Chondrocyte (in vitro differentiated cells): ENCODE results near the gene HEXIM1. TPM values are rescaled to one million over a fixed set of nuclear protein-coding genes. Genes with fewer than 3 reads are reported as not detected.

ENCODE experiments used
- DNase-seq: peaks from one replicate; pipeline ENCODE4 v3.0.0; 2021; ENCODE audit warnings: mixed read lengths, low spot score
- H3K27ac Mint-ChIP-seq: one replicate; pipeline ENCODE4 v1.8.0; 2021; ENCODE audit warnings: mild to moderate bottlenecking, moderate library complexity, mixed read lengths; ENCODE audit not compliant: unreplicated experiment
- H3K27me3 Mint-ChIP-seq: 2 replicates; pipeline ENCODE4 v1.8.0; 2021; ENCODE audit warnings: low read depth, mixed read lengths
- H3K36me3 Mint-ChIP-seq: 2 replicates; pipeline ENCODE4 v1.8.0; 2021; ENCODE audit warnings: low read depth, mixed read lengths
- H3K4me1 Mint-ChIP-seq: 2 replicates; pipeline ENCODE4 v1.8.0; 2021; ENCODE audit warnings: low read depth, mild to moderate bottlenecking, mixed read lengths
- H3K4me3 Mint-ChIP-seq: one replicate; pipeline ENCODE4 v1.8.0; 2021; ENCODE audit warnings: mild to moderate bottlenecking, moderate library complexity, mixed read lengths; ENCODE audit not compliant: unreplicated experiment
- H3K9me3 Mint-ChIP-seq: 2 replicates; pipeline ENCODE4 v1.8.0; 2021; ENCODE audit warnings: low read depth, mixed read lengths
- total RNA-seq: library from RNA; stranded (reverse); gene quantifications from 3 replicates; pipeline ENCODE4 v1.2.1, GENCODE V29; 2021
- TF ChIP-seq, protein P1 (sequence below): fragments of 200-600 bp; sonication (generic); IDR thresholded peaks from 2 replicates; pipeline ENCODE4 v1.5.0; 2021; ENCODE audit warnings: antibody characterized with exemption, mild to moderate bottlenecking, moderate library complexity

The HEXIM1 gene
- total RNA-seq, 1 donor from 2014 or later, result 36.4 TPM

DNA sequence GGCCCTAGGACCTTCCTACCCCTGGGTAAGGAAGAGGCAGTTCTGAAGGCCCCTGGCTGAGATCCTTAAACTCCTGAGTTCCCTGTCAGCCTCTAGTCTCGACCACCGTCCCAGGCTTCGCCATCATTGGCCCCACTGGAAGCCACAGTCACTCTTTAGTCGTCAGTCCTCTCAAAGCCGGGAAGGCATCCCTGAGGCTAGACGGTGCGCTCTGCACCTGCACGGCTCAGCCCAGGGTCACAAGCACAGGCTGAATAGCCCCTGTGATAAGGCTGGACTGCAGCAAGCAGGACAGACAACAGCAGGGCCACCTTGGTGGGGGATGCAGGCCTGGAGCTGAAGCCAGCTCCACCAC lies 3.3 kb upstream of the HEXIM1 start:
- Mint-ChIP-seq H3K9me3 (no peaks in the 10 kb centered on the region), H3K36me3 (peaks cover 4% of the 10 kb centered on the region), H3K4me3 (no peak overlapping the region), H3K27me3 (no peaks in the 10 kb centered on the region), H3K4me1 (peaks cover 15% of the 10 kb centered on the region), H3K27ac (no peak overlapping the region)
- TF ChIP-seq, protein P1, sequence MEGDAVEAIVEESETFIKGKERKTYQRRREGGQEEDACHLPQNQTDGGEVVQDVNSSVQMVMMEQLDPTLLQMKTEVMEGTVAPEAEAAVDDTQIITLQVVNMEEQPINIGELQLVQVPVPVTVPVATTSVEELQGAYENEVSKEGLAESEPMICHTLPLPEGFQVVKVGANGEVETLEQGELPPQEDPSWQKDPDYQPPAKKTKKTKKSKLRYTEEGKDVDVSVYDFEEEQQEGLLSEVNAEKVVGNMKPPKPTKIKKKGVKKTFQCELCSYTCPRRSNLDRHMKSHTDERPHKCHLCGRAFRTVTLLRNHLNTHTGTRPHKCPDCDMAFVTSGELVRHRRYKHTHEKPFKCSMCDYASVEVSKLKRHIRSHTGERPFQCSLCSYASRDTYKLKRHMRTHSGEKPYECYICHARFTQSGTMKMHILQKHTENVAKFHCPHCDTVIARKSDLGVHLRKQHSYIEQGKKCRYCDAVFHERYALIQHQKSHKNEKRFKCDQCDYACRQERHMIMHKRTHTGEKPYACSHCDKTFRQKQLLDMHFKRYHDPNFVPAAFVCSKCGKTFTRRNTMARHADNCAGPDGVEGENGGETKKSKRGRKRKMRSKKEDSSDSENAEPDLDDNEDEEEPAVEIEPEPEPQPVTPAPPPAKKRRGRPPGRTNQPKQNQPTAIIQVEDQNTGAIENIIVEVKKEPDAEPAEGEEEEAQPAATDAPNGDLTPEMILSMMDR, result no peak
- peak; percentile 75 for DNase-seq

DNA sequence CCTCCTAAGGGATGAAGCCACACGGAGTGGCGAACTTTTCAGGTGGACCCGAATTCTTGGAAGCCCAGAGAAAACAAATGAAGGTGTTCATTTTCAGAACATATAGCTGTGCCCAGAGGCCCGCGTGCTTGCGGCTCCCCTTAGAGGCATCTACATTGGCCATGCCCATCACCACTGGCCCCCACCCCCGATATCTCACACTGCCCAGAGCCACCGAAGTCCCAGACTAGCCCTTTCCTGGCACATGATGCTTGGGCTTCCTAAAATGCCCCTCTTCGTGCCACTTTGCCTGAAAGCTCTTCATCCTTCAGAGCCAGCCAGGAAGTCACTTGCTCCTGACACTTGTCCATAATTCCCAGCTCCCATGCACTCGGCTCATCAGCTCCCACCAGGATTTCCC lies 2.1 kb upstream of the HEXIM1 start:
- Mint-ChIP-seq H3K9me3 (no peaks in the 10 kb centered on the region), H3K36me3 (peaks cover 4% of the 10 kb centered on the region), H3K4me1 (peaks cover 20% of the 10 kb centered on the region), H3K4me3 (peak overlapping the region; percentile 89), H3K27me3 (no peaks in the 10 kb centered on the region), H3K27ac (no peak overlapping the region)
- TF ChIP-seq, protein P1, result no peak
- DNase-seq, result peak; percentile 64

DNA sequence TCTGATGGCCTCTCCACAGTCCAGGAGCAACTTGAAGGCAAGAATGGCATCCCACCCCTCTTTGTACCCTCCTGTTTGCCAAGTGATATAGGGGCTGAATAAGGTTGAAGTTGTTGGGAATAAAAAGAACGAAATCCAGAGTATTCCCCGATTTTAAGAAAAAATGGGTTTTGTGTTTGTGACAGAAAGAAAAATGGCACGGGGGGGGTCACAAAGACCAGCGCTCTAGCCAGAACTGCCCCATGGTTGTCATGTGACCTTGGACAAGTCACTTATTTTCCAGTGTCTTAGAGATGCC lies 1.7 kb upstream of the HEXIM1 start:
- Mint-ChIP-seq H3K36me3 (peaks cover 4% of the 10 kb centered on the region), H3K27me3 (no peaks in the 10 kb centered on the region), H3K4me3 (peak overlapping the region; percentile 89), H3K9me3 (no peaks in the 10 kb centered on the region), H3K4me1 (peaks cover 24% of the 10 kb centered on the region), H3K27ac (peak overlapping the region; percentile 99)
- TF ChIP-seq, protein P1, result no peak
- no peak for DNase-seq

DNA sequence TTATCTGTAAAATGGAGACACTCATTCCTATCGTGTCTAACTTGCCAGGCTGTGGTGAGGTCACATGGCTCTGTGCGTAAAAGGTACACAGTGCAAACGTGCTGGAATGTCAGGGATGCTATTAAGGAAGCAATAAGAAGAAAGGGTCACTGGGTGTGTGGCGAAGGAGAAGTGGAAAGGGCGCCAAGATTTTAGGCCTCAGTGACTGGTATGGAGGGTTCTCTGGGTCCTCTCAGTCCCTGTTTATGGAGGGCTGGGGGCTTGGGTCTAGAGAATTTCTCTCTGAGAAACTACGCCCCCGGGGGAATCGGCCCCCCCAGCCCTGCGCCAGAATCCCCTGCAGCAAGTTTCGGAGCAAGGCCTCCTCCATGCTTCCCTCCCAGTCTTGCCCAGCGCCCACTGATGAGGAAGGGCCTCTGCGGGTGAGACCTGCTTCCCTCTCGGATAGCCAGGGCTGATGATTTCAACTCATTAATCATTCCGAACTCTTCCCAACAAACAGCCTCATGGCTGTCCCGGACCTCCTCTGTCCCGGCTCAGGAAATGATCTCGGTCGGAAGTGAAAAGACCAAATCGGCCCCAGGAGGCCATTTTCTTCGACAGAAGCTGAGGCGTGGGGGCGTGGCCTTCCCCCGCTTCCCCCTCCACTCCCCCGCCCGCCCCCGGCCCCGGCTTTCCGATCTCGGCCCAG lies 1.2 kb upstream of the HEXIM1 start:
- TF ChIP-seq, protein P1, result no peak
- Mint-ChIP-seq H3K4me3 (peak overlapping the region; percentile 89), H3K4me1 (peaks cover 28% of the 10 kb centered on the region), H3K36me3 (peaks cover 4% of the 10 kb centered on the region), H3K27ac (peak overlapping the region; percentile 99), H3K27me3 (no peaks in the 10 kb centered on the region), H3K9me3 (no peaks in the 10 kb centered on the region)
- peak; percentile 60 for DNase-seq

DNA sequence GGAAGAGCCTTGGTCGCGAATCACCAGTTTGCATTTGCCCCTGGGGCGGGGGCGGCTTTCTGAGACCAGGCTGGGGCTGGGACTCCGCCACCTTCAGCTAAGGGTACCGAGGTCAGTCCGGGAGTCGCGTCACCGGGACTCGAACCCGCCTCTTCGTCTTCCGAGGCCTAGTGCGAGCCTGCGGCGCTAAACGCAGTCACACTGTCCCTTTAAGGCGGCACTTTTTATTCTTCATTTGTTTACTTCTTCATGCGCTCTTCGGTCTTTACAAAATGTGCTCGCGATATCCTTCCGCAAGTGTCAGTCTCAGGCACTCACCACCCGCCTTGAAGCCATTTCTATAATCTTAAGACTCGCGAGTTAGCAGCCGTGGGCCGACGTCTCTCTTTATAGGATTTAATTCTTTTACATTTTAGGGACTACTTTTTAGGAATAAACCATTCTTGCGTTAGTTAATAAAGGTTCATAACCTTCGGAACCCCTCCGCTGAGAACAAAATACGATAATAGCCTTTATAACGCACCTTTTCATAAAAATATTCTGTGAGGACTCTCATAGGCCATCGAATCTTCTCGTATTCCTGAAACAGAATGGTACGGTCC lies 593 bp upstream of the HEXIM1 start:
- Mint-ChIP-seq H3K36me3 (peaks cover 4% of the 10 kb centered on the region), H3K27ac (peak overlapping the region; percentile 99), H3K4me3 (peak overlapping the region; percentile 89), H3K9me3 (no peaks in the 10 kb centered on the region), H3K4me1 (peaks cover 29% of the 10 kb centered on the region), H3K27me3 (no peaks in the 10 kb centered on the region)
- peak; percentile 92 for DNase-seq
- TF ChIP-seq, protein P1, result no peak
